ENCODE measurements around the gene SLC12A6.

Gene SLC12A6

GRCh38 chr15:34330279-34330678 is 7.3 kb downstream of the SLC12A6 start:
- ChIA-PET POLR2A (interaction anchor here (0.6 to 1.3 kb wide), 3 partner anchors 12 to 224 kb away, joined by 3 to 4 read pairs (median 3); no protein-coding TSS in a partner anchor), CTCF (interaction anchor here (1.1 kb wide), 1 partner anchor 121 kb away, joined by 4 read pairs; the partner anchor contains the start of gene KATNBL1)
- TF ChIP-seq FOXM1 (IDR thresholded peaks at IDR 0.05; ENCODE audit: borderline replicate concordance) (no peak), L3MBTL2 (conservative IDR thresholded peaks at IDR 0.05) (no peak), HDGF (IDR thresholded peaks at IDR 0.05; ENCODE audit: borderline replicate concordance) (no peak), SUZ12 (IDR thresholded peaks at IDR 0.05) (no peak), PKNOX1 (IDR thresholded peaks at IDR 0.05) (no peak), TARDBP (IDR thresholded peaks at IDR 0.05) (no peak)
- DNase-seq (ENCODE audit: extremely low spot score), result no peak

GRCh38 chr15:34329006-34329405 is 8.6 kb downstream of the SLC12A6 start:
- CTCF ChIA-PET, result interaction anchor here (1.1 kb wide), 1 partner anchor 120 kb away, joined by 4 read pairs; the partner anchor contains the start of gene KATNBL1
- POLR2A ChIA-PET, result interaction anchor here (0.9 to 2.8 kb wide), 2 partner anchors 8 to 10 kb away, joined by 3 to 13 read pairs; partner anchors contain the start of gene SLC12A6
- no peak for TF ChIP-seq NFRKB (IDR thresholded peaks at IDR 0.05)
- TF ChIP-seq ZNF384 (IDR thresholded peaks at IDR 0.05), result no peak
- no peak for TF ChIP-seq L3MBTL2 (conservative IDR thresholded peaks at IDR 0.05)
- TF ChIP-seq PKNOX1 (IDR thresholded peaks at IDR 0.05), result no peak
- no peak for TF ChIP-seq ARNT (IDR thresholded peaks at IDR 0.05)
- no peak for TF ChIP-seq FOXA1 (IDR thresholded peaks at IDR 0.05)
- TF ChIP-seq FOXM1 (IDR thresholded peaks at IDR 0.05; ENCODE audit: borderline replicate concordance), result no peak
- no peak for TF ChIP-seq ELF4 (IDR thresholded peaks at IDR 0.05)
- TF ChIP-seq SUZ12 (IDR thresholded peaks at IDR 0.05), result no peak
- no peak for TF ChIP-seq SP1 (IDR thresholded peaks at IDR 0.05)
- no peak for TF ChIP-seq HDGF (IDR thresholded peaks at IDR 0.05; ENCODE audit: borderline replicate concordance)
- DNase-seq (ENCODE audit: extremely low spot score), result no peak

- TF ChIP-seq ZNF384 (IDR thresholded peaks at IDR 0.05) (no peak), L3MBTL2 (conservative IDR thresholded peaks at IDR 0.05) (no peak), LEF1 (IDR thresholded peaks at IDR 0.05; ENCODE audit: borderline replicate concordance) (no peak), NFRKB (IDR thresholded peaks at IDR 0.05) (no peak), ARNT (IDR thresholded peaks at IDR 0.05) (no peak), BHLHE40 (IDR thresholded peaks at IDR 0.05; ENCODE audit: borderline replicate concordance) (no peak), ELF4 (IDR thresholded peaks at IDR 0.05) (no peak), HDGF (IDR thresholded peaks at IDR 0.05; ENCODE audit: borderline replicate concordance) (no peak), PKNOX1 (IDR thresholded peaks at IDR 0.05) (no peak)
- no peak for DNase-seq (ENCODE audit: extremely low spot score)
- ChIA-PET CTCF (no interaction called here), POLR2A (interaction anchor here (1.0 to 2.8 kb wide), 2 partner anchors 9 to 11 kb away, joined by 4 to 13 read pairs; partner anchors contain the start of gene SLC12A6)
Observed at GRCh38 chr15:34327906-34328305, 9.7 kb downstream of the SLC12A6 start.

DNA sequence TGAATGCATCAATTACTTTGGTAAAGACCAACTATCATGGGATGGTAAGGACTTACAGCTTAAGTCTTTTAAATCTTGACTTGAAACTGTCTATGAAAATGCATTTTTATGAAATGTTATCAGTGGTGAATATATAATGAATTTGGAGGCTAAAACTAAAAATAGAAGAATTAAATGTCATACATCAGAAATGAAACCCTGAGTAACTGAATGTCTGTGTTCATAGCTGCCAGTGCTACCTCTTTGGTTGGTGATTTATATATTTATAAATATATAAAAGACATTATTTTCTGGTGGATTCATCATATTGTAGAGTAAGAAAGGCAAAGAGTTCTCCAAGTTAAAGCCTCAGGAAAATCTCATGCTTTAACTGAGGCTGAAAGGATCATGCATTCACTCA is 12.2 kb downstream of the SLC12A6 start:
- TF ChIP-seq ELF4 (IDR thresholded peaks at IDR 0.05), result no peak
- TF ChIP-seq ZNF384 (IDR thresholded peaks at IDR 0.05), result no peak
- TF ChIP-seq LEF1 (IDR thresholded peaks at IDR 0.05; ENCODE audit: borderline replicate concordance), result no peak
- TF ChIP-seq FOXA1 (IDR thresholded peaks at IDR 0.05), result no peak
- TF ChIP-seq PKNOX1 (IDR thresholded peaks at IDR 0.05), result no peak
- TF ChIP-seq CTBP1 (IDR thresholded peaks at IDR 0.05; ENCODE audit: borderline replicate concordance), result no peak
- no peak for TF ChIP-seq SUZ12 (IDR thresholded peaks at IDR 0.05)
- no peak for TF ChIP-seq ARNT (IDR thresholded peaks at IDR 0.05)
- no peak for TF ChIP-seq HDGF (IDR thresholded peaks at IDR 0.05; ENCODE audit: borderline replicate concordance)
- TF ChIP-seq FOXK2 (IDR thresholded peaks at IDR 0.05), result no peak
- TF ChIP-seq BHLHE40 (IDR thresholded peaks at IDR 0.05; ENCODE audit: borderline replicate concordance), result no peak
- TF ChIP-seq FOXM1 (IDR thresholded peaks at IDR 0.05; ENCODE audit: borderline replicate concordance), result no peak
- TF ChIP-seq SP1 (IDR thresholded peaks at IDR 0.05), result no peak
- no peak for TF ChIP-seq TARDBP (IDR thresholded peaks at IDR 0.05)
- TF ChIP-seq L3MBTL2 (conservative IDR thresholded peaks at IDR 0.05), result no peak
- TF ChIP-seq NFRKB (IDR thresholded peaks at IDR 0.05), result no peak
- DNase-seq (ENCODE audit: extremely low spot score), result no peak
- POLR2A ChIA-PET, result interaction anchor here (1.1 to 1.3 kb wide), 2 partner anchors 13 to 18 kb away, joined by 3 to 4 read pairs; partner anchors contain the start of genes NOP10 and NUTM1
- CTCF ChIA-PET, result no interaction called here

GRCh38 chr15:34324933-34325332 is 12.6 kb downstream of the SLC12A6 start:
- ChIA-PET POLR2A (no interaction called here), CTCF (no interaction called here)
- TF ChIP-seq BHLHE40 (IDR thresholded peaks at IDR 0.05; ENCODE audit: borderline replicate concordance), result no peak
- no peak for TF ChIP-seq ARNT (IDR thresholded peaks at IDR 0.05)
- no peak for TF ChIP-seq TARDBP (IDR thresholded peaks at IDR 0.05)
- no peak for DNase-seq (ENCODE audit: extremely low spot score)

DNA sequence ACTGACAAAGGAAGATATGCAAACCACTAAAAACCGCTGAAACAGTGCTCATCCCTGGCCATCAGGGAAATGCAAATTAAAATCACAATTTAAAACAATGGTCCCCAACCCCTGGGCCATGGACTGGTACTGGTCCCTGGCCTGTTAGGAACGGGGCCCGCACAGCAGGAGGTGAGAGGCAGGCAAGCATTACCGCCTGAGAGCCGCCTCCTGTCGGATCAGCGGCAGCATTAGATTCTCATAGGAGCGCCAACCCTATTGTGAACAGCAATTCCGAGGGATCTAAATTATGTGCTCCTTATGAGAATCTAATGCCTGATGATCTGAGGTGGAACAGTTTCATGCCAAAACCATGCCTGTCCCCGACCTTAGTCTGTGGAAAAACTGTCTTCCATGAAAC is 14.4 kb downstream of the SLC12A6 start:
- TF ChIP-seq ELF4 (IDR thresholded peaks at IDR 0.05), result no peak
- TF ChIP-seq FOXM1 (IDR thresholded peaks at IDR 0.05; ENCODE audit: borderline replicate concordance), result no peak
- no peak for TF ChIP-seq L3MBTL2 (conservative IDR thresholded peaks at IDR 0.05)
- TF ChIP-seq NFRKB (IDR thresholded peaks at IDR 0.05), result no peak
- TF ChIP-seq FOXK2 (IDR thresholded peaks at IDR 0.05), result no peak
- no peak for TF ChIP-seq HDGF (IDR thresholded peaks at IDR 0.05; ENCODE audit: borderline replicate concordance)
- TF ChIP-seq TARDBP (IDR thresholded peaks at IDR 0.05), result no peak
- TF ChIP-seq LEF1 (IDR thresholded peaks at IDR 0.05; ENCODE audit: borderline replicate concordance), result no peak
- no peak for TF ChIP-seq BHLHE40 (IDR thresholded peaks at IDR 0.05; ENCODE audit: borderline replicate concordance)
- no peak for TF ChIP-seq FOXA1 (IDR thresholded peaks at IDR 0.05)
- no peak for TF ChIP-seq SP1 (IDR thresholded peaks at IDR 0.05)
- TF ChIP-seq SUZ12 (IDR thresholded peaks at IDR 0.05), result no peak
- no peak for TF ChIP-seq ARNT (IDR thresholded peaks at IDR 0.05)
- TF ChIP-seq ZNF384 (IDR thresholded peaks at IDR 0.05), result no peak
- DNase-seq (ENCODE audit: extremely low spot score), result no peak
- ChIA-PET CTCF (no interaction called here), POLR2A (no interaction called here)
